DMS53 treated with DMSO at 0.1 percent for 48 hours (cell line): ENCODE data around the gene OASL.
A peak's percentile ranks its signal among the peaks of the same experiment; 100 is the strongest.

ENCODE experiments used
- DNase-seq: peaks from one replicate; lab custom pipeline; 2025; ENCODE audit not compliant: unreplicated experiment; lab: John Stamatoyannopoulos, UW

OASL gene

GRCh38 chr12:121017966-121018491, 21.0 kb downstream of the OASL start:
- DNase-seq = no peak

DNA sequence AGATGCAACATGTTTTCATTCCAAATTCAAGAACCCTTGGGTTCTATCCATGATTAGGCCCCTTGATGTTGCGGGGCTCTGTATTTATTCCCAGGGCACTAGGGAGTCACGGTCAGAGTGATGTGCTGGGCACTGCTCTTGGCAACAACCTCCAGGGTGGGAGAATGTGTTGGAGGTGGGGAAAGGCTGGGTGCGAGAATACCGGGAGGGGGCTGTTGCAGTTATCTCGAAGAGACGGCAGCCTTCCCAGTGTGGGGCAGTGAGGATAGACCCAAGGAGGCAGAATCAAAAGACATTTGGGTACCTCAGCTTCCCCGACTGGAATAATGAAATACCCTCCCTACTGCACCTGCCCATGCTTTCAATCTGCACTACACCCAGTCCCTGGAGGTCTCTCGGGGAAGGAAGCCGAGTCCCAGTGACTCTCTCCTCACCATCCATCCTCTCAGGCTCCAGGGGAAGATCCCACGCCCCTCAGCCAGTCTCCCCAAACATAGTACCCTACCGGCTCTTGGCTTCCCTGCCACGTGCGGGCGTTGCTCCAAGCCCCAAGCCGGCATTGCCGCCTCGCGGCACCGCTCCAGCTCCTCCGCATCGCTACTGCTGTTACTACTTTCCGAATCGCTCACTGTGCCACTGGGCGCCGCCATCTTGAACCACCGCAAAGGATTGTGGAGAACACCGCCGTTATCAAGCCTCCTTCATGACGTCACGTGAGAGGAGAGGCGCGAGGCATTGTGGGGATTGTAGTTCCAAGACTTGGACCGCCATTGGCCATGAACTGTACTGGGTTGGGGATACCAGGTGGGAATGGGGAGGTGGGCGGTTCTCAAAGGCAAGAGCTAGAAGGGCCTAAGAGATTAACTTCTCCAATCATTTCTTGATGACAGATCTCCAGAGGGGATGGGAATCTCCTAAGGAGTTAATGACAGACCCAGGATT, 22.9 kb downstream of the OASL start, which contains the start of gene C12orf43:
Gene C12orf43 (minus strand): TSS at position 663 of the 942 bp plus-strand sequence. CDS start 13 bp downstream, at position 650.
- DNase-seq = peak; percentile 89

DNA sequence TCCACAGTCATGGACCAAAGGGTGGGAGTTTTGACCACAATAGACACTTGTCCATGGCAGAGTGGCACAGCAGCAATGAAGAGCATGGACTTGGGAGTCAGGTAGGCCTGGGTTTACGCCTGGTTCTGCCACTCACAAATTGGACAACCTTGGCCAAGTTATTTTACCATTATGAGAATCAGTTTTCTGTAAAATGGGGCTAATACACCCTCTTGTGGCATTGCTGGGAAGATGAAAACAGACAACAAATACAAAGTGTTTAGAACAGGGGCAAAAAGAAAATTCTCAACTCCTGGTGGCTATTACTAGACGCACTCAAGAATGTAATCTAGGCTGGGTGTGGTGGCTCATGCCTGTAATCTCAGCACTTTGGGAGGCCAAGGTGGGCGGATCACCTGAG, 25.3 kb downstream of the OASL start:
- DNase-seq = no peak

- DNase-seq = no peak
Measured at GRCh38 chr12:121011820-121012219, 27.2 kb downstream of the OASL start.

GRCh38 chr12:121010860-121011259, 28.2 kb downstream of the OASL start:
- no peak for DNase-seq

DNA sequence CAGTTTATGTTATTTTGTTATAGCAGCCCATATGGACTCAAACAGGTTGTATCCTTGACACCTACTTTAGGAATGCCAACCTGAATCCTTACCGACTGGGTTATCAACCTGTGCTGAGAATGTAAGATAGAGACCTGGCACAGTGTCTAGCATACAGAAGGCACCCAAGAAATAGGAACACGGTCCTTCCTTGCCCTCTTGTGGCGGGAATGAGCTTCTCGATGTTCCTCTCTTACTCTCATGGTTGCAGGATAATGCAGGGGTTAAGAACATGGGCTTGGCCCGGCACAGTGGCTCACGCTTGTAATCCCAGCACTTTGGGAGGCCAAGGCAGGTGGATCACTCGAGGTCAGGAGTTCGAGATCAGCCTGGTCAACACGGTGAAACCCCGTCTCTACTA, 29.3 kb downstream of the OASL start:
- DNase-seq = peak; percentile 44

GRCh38 chr12:121008347-121009098, 30.5 kb downstream of the OASL start:
- no peak for DNase-seq

DNA sequence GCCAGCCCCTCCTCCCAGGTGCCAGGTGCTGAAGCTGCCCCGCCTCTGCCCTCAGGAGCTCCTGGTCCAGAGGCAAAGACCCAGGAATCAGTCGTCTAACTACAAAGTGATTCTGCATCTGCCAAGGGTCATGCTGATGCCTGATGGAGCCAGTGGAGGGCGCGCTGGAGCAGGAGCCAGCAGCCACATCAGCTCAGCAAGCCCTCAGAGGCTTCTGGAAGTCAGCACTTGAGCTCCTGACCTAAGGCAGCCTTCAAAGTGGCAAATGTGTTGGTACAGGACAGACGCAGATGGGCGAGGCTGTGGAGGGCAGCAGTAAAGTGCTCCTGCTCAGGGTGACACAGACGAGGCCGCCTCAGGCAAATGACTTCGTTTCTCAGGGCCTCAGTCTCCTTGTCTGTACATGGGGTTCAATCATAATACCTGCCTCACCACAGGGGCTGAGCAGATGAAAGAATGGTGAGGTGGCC, 33.7 kb downstream of the OASL start:
- DNase-seq = peak; percentile 59

DNA sequence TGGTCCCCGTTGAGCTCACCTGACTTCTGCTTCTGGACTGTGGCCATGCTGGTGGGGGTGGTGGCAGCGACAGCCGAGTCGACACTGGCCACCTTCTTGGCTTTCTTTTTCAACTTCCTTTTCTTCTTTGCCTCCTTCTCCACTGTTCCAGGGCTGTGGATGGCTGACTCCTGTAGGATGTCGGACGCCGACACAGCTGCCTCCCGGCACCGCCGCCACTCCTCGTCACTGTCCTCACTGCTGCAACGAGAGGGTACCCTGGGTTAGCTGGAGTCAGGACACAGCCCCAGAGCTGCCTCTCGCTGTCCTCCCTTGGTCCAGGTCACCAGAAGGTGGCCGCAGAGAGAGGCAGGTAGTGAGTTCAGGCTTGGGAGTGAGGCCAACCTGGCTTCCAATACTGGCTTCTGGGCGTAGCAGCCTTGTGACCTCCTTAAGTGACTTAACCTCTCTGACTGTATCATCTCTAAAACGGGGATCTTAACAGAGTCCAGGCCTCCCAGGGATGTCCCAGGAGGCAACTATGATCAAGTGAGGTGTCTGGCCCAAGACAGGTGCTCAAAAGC, 34.7 kb downstream of the OASL start:
- no peak for DNase-seq

DNA sequence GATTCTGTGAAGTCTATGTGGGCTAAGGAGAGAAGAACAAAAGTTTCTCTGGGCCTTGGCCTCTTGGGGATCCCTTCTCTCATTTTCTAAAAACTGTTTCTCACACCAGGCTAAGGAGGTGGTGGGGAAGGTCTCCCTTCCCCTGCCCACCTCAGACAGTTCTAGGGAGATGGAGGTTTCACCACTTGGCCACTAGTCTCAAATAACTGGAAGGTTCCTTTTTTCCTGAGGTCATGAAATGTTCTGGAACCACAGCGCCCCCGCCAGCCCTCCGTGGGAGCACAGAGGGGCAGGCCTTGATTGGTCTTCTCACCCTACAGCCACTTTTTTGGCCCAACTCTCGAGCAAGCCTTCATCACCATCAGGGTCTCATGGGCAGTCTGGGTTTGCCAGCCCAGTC, 35.4 kb downstream of the OASL start:
- no peak for DNase-seq

GRCh38 chr12:121001841-121002483, 37.1 kb downstream of the OASL start:
- DNase-seq = no peak

DNA sequence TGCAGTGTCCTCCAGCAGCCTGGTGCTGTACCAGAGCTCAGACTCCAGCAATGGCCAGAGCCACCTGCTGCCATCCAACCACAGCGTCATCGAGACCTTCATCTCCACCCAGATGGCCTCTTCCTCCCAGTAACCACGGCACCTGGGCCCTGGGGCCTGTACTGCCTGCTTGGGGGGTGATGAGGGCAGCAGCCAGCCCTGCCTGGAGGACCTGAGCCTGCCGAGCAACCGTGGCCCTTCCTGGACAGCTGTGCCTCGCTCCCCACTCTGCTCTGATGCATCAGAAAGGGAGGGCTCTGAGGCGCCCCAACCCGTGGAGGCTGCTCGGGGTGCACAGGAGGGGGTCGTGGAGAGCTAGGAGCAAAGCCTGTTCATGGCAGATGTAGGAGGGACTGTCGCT, 38.0 kb downstream of the OASL start:
- no peak for DNase-seq

DNA sequence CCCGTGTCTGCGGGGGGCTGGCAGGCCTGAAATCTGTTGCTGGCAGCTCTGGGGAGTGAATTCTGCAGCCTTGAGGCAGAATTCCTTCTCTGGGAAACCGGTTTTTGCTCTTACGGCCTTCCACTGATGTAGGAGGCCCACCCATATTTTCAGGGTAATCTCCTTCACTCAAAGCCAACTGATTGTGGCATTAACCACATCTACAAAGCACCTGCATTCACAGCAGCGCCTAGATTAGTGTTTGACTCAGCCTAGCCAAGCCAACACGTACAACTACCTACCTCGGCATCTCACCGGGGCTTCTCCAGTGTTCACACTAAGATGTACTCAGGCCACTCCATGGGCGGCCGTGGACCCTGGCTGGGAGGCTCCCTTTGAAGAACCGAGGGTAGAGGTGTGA, 38.5 kb downstream of the OASL start:
- DNase-seq = no peak

DNA sequence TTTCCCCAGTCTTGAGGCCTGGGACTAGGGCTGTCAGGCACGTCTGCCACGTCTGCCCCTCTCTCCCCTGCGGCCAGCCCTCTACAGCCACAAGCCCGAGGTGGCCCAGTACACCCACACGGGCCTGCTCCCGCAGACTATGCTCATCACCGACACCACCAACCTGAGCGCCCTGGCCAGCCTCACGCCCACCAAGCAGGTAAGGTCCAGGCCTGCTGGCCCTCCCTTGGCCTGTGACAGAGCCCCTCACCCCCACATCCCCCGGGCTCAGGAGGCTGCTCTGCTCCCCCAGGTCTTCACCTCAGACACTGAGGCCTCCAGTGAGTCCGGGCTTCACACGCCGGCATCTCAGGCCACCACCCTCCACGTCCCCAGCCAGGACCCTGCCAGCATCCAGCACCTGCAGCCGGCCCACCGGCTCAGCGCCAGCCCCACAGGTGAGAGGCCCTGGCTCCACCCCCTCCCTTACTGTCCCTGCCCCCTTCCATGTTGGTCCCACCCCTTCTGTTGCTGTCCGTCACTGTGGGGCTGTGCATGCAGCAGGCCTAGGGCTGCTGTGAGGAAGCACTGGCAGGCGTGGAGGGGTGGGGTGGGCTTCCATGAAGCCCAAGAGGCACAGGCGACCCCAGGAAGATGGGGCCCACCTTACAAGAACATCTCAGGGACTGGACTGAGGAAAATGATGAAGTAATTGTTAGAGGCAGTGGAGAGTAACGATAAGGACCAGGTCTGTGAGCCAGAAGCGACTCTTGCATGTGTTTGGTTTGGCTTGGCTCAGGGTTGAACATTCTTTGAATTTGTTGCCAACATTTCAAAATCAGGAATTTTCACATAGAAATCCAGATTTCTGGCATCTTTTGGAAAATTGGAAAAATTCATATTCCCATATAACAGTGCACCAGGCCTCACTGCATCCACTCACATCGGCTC, 39.6 kb downstream of the OASL start:
- DNase-seq = no peak

DNA sequence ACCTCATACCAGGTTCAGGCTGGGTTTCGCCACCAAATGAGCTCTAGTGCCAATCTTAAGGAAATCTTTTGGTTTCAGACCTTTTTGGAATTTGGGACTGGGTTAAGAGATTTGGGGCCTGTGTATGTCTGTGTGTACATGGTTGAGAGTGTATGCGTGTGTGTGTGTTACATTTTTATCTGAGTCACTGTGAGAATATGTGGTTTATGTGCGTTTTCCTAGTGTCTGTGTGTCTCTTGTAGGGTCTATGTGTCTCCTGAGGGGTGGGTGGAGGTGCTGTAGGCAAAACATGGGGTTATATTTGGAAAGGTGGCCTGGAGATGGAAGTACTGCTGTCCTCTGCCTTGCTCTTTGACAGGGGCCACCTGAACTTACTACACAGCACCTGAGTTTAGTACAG, 40.6 kb downstream of the OASL start:
- no peak for DNase-seq

- no peak for DNase-seq
Measured at GRCh38 chr12:120997448-120997847, 41.6 kb downstream of the OASL start.

DNA sequence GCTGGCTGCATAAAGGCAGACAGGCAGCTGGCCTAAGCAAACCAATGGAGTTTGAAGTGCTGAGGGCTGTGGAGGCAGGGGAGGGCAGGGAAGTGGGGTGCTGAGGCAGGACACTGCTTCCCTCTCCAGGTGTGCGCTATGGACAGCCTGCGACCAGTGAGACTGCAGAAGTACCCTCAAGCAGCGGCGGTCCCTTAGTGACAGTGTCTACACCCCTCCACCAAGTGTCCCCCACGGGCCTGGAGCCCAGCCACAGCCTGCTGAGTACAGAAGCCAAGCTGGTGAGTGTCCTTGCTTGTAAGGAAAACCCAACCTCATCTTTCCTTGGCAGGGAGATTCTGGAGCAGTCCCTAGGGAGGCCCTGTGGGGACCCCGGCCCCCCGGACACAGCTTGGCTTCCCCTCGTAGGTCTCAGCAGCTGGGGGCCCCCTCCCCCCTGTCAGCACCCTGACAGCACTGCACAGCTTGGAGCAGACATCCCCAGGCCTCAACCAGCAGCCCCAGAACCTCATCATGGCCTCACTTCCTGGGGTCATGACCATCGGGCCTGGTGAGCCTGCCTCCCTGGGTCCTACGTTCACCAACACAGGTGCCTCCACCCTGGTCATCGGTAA, 42.8 kb downstream of the OASL start:
- no peak for DNase-seq

GRCh38 chr12:120994589-120995337, 44.3 kb downstream of the OASL start:
- no peak for DNase-seq

GRCh38 chr12:120994059-120994458, 45.0 kb downstream of the OASL start:
- DNase-seq = no peak
